NCI-H460 (cell line): ENCODE data around the gene KIF20A. TPM values are rescaled to one million over a fixed set of nuclear protein-coding genes. Genes with fewer than 3 reads are reported as not detected.
"Not testable (repeated sequence)": the region's sequence is repeated elsewhere in the genome, so short reads cannot be mapped to it uniquely, and the experiment has no call there.

ENCODE experiments used
- DNase-seq: peaks from one replicate; pipeline ENCODE4 v3.0.0-alpha.2; 2016; ENCODE audit warnings: low read depth; ENCODE audit errors: extremely low read depth
- polyA plus RNA-seq: library from polyadenylated mRNA; depleted of rRNA; stranded (reverse); fragments of >200 nt; gene quantifications from 2 replicates; pipeline ENCODE4 v1.2.3, GENCODE V29; 2014; cell fraction: nucleus; rRNA removed
- total RNA-seq: library from RNA; depleted of rRNA; stranded (reverse); fragments of >200 nt; shearing (Covaris generic); gene quantifications from 2 replicates; pipeline ENCODE4 v1.2.3, GENCODE V29; 2014; rRNA removed

The KIF20A gene
- total RNA-seq, result 35.2 and 40.3 TPM in 2 replicates
- polyA plus RNA-seq, result 69.9 and 72.7 TPM in 2 replicates

GRCh38 chr5:138178516-138179276, at the start of gene KIF20A, which contains the start of gene BRD8:
Gene KIF20A, plus strand, starts transcription at chr5:138179112. Its CDS starts 569 bp downstream, at chr5:138179681.
Gene BRD8, minus strand, starts transcription at chr5:138178630. Its CDS starts 16 bp downstream, at chr5:138178614.
- peak; percentile 98 for DNase-seq

DNA sequence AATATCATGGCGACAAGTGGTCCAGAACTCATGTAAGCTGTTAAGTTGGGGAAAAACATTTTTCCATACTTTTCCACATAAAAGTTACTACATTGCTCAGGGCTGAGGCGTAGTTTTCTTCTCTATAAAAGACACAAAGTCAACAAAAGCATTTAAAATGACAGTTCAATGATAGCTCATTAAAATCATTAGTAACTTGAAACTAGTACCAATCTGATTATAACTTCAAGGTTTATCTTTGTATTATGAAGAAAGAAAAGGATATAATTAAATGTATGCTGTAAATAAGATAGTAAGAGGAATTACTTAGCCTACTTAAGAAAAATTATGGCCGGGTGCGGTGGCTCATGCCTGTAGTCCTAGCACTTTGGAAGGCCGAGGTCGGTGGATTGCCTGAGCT, 49.6 kb upstream of the KIF20A start:
- DNase-seq, result no peak

DNA sequence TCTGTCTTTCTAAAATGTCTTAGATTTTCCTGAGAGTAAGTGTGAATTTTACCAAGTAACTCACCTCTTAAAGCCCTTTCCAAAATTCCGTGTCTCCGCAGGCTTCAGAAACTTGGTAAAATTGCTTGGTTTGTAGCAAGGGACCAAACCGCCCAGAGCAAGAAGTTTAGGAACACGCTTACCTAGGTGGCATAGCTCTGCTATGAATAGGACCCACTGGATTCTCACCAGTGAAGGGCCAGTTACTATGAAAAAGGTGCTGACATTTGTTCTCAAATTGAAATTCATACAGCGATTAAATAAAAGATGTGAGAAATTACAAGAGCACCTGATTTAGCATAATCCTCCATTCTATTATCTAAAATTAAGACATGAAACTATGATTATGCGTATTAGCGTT, 46.4 kb upstream of the KIF20A start:
- DNase-seq, result no peak

GRCh38 chr5:138138949-138139780, 39.7 kb upstream of the KIF20A start, which contains the start of gene NME5:
Gene NME5, minus strand, starts transcription at chr5:138139428. Its CDS starts 648 bp downstream, at chr5:138138780.
- DNase-seq, result peak; percentile 37

DNA sequence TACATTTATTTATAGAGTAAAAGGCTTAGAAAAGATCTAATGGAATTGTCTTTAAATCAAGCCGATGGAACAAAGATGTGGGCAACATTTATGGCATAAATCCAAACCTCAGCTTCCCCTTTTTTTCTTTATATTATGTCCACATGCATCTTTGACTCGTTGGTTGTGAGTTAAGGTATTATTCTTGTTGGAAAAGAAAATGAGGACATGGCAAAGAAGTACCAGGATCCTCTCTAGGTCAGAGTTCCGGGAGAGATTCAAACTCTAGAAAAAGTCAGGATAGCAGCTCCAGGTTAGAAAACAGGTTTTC, 39.2 kb upstream of the KIF20A start:
- no peak for DNase-seq

GRCh38 chr5:138140268-138140667, 38.6 kb upstream of the KIF20A start:
- no peak for DNase-seq

DNA sequence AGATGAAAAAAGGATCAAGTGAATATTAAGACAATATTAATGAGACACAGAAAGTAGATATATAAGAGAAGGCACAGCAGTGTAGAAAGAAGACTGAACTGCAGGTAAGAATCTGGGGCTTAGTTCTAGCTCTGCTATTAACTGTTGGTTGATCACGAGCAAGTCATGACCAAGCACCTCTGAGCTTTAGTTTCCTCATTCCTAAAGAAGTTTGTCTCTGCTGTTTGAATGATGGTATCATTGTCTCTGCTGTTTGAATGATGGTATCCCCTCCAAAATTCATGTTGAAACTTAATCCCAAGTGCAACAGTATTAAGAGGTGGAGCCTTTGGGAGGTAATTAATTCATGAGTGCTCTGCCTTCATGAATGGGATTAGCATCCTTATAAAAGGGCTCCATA, 37.2 kb upstream of the KIF20A start:
- DNase-seq, result no peak

DNA sequence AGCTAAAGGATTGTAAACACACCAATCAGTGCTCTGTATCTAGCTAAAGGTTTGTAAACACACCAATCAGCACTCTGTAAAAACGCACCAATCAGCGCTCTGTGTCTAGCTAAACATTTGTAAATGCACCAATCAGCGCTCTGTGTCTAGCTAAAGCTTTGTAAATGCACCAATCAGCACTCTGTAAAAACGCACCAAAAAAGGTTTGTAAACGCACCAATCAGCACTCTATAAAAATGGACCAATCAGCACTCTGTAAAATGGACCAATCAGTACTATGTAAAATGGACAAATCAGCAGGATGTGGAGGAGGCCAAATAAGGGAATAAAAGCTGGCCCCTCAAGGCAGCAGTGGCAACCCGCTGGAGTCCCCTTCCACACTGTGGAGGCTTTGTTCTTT, 35.3 kb upstream of the KIF20A start:
- DNase-seq, result not testable (repeated sequence)

DNA sequence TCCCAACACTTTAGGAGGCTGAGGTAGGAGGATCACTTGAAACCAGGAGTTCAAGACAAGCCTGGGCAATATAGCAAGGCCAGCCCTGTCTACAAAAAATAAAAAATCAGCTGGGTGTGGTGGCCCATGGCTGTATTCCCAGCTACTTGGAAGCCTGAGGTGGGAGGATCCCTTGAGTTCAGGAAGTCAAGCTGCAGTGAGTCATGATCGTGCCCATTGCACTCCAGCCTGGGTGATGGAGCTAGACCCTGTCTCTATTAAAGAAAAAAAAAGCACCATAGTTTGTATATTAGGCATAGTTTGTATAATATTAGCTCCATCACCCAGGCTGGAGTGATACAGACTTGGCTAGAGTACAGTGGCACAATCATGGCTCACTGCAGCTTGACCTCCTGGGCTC, 30.1 kb upstream of the KIF20A start:
- peak; percentile 63 for DNase-seq

- no peak for DNase-seq
Observed at GRCh38 chr5:138149530-138149929, 29.4 kb upstream of the KIF20A start.

GRCh38 chr5:138155977-138156376, 22.9 kb upstream of the KIF20A start:
- DNase-seq, result not testable (repeated sequence)

DNA sequence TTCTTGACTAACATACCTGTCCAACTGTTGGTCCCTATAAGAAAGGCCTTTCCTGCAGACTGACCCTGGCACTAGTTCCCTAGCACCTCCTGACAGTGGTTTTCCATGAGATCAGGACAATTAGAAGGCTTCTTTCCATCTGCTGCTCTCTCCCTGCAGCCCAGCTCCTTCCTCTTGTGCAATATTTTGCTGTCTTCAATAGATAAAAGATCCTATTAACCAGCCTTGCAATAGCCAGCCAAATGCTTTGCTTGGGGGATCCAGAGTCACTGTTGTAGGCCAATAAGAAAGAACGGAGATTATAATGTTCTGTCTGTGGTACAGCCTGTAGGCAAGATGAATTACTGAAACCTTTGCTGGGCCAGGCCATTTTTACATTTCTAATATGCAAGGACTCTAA, 21.3 kb upstream of the KIF20A start:
- DNase-seq, result no peak

- no peak for DNase-seq
Observed at GRCh38 chr5:138159666-138160065, 19.2 kb upstream of the KIF20A start.

DNA sequence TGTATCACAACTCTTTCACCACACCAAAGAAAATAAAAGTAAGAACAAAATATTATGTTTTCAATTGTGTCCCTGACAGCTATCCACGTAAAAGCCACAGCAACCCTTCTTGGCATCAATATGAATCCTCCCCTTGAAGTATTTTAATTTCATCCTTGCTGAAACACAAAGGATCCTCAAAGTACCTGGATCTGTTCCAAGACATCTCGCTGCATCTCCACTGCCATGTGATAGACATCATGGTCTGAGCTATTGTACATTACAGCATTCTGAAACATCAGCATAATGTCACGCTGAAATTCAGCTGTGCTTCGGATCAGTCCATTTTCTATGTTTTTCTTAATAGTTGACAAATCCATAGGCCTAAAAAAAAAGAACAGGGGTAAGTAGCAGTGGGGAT, 18.2 kb upstream of the KIF20A start:
- no peak for DNase-seq

- no peak for DNase-seq
Observed at GRCh38 chr5:138163721-138164120, 15.2 kb upstream of the KIF20A start.

DNA sequence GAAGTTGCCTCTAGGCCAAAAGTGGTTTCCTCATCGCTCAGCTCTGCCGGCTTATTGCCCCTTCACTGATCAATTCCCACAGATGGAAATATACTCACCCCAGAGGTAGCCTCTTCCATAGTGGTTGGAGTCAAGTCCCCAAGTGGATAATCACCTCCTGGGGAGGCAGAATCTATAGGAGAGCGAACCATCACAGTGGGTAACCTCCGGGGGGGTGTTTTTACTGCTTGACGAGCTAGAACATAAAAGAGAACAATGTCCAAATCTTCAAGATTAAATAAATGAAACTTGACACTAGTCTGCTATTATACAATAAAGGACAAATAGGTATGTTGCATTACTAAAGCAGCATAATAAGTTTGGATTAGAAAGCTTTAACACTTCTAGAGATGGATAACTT, 9.8 kb upstream of the KIF20A start:
- no peak for DNase-seq

DNA sequence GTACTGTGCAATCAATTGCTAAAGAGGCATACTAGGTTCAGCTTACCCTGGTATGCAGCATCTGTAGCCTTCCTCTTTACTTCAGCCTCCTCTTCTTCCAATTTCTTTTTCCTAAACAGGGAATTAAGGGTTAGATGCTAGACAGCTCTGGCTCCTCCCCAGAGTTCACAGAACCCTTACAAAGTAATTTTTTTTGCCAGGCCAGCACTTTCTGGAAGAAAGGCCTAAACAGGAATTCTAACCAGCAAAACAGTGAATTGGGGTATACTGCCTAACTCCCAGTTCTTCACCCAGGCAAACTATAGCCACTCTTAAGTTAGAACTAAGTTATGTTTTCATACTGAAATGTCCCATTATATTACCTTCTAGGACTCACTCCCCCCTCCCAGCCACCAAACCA, 8.6 kb upstream of the KIF20A start:
- no peak for DNase-seq

DNA sequence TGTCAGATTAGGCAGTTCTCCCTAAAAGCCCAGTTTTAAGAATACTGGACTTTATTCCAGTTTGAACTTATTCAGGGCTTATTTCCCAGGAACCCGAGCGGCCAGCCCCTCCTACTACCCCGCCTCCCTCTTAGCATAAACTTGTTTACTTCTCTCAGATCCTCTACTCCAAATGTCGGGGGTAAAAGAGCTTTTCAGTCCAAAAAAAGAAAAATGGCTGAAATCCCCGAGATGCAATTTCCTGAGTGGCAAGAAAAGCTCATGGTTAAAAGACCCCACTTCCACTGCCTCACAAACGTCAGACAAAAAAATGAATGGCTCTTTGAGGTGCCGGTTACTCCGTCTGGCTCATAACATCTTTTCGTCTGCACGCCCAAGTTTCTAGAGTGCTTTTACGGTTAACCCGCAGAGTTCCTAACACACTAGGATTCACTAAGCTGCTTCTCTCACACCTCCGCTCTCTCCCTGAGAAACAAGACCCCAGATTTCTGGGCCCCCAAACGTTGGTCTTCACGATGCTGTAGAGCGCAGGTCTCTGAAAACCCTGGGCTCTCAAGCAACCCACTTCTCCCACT, 884 bp upstream of the KIF20A start:
- peak; percentile 15 for DNase-seq

- DNase-seq, result no peak
Observed at GRCh38 chr5:138179277-138179857, 455 bp downstream of the KIF20A start.

DNA sequence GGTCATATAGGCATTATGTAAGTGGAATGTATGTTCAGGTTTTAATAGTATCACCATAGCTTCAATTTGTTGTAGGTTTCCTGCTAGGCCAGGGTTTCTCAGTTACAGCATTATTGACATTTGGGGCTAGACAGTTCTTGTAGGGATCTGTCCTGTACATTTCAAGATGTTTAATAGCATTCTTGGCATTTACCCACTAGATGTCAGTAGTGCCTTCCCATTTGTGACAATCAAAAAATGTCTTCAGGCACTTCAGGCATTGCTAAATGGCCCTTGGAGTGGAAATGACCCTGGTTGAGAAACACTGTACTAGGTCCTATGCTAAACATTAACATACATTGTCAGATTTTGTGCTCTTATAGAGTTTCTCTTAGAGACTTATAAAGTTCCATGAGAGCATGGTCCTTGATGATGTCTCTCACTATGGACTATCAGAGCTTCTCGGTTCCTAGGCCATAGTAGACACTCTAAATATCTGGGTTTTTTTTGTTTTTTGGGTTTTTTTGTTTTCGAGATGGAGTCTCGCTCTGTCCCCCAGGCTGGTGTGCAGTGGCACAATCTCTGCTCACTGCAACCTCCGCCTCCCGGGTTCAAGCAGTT, 1.4 kb downstream of the KIF20A start:
- DNase-seq, result peak; percentile 78

- no peak for DNase-seq
Observed at GRCh38 chr5:138180841-138181240, 1.9 kb downstream of the KIF20A start.
